ENCODE results near the gene EXOC7. TPM values are rescaled to one million over a fixed set of nuclear protein-coding genes. Genes with fewer than 3 reads are reported as not detected.

EXOC7 gene
- total and polyA plus RNA-seq, 12 donors, result 65.7 to 145 (median 95.8) TPM

DNA sequence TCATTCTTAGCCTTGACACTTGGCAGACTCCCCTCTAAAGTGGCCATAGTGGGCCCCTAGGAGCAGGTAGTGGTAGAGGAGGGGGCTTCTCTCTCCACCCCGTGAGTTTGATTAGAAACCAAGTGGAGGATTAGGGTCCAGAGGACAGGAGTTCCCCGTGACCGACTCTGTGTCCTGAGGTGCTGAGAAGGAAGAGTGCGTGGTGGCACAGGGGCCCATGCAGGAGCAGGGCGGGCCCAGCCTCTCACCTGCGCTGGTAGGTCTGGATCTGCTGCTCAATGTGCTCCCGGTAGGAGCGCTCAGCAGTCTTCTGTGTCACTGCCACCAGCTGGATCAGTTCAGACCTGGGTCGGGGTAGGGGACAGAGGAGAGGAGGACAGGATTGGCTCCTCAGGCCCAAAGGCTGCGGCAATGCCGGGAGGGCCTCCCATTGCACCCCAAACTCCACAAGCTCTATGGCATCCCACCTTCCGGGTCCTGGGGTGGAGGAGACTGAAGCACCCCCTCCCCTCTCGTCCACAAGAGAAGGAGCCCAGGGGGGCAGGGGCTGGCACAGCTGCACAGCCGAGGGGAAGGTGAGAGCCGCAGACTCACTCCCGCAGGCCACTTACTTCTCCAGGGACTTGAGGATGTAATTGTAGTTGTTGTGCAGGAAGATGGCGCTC lies 18.4 kb downstream of the EXOC7 start:
- intact Hi-C loops (cut with DNase I), result no loop called here
- Histone ChIP-seq H3K9me3 (replicated peaks in 1 of 3) (no peaks in the 10 kb centered on the region), H3K4me3 (no peak overlapping the region), H3K4me1 (replicated peaks in 1 of 2) (no peaks in the 10 kb centered on the region), H3K27me3 (no peaks in the 10 kb centered on the region), H3K36me3 (replicated peaks in 1 of 2) (peaks cover 0 to 72% of the 10 kb centered on the region in 2 donors), H3K27ac (no peak overlapping the region)
- no peak for TF ChIP-seq POLR2A (IDR thresholded peaks at IDR 0.05)
- TF ChIP-seq, protein P1, sequence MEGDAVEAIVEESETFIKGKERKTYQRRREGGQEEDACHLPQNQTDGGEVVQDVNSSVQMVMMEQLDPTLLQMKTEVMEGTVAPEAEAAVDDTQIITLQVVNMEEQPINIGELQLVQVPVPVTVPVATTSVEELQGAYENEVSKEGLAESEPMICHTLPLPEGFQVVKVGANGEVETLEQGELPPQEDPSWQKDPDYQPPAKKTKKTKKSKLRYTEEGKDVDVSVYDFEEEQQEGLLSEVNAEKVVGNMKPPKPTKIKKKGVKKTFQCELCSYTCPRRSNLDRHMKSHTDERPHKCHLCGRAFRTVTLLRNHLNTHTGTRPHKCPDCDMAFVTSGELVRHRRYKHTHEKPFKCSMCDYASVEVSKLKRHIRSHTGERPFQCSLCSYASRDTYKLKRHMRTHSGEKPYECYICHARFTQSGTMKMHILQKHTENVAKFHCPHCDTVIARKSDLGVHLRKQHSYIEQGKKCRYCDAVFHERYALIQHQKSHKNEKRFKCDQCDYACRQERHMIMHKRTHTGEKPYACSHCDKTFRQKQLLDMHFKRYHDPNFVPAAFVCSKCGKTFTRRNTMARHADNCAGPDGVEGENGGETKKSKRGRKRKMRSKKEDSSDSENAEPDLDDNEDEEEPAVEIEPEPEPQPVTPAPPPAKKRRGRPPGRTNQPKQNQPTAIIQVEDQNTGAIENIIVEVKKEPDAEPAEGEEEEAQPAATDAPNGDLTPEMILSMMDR (IDR thresholded peaks at IDR 0.05), result no peak
- DNase-seq, result no peak
- 76 to 95% (median 83%) methylated on average over 6 to 17 of the region's 17 CpGs for WGBS, 4 donors

DNA sequence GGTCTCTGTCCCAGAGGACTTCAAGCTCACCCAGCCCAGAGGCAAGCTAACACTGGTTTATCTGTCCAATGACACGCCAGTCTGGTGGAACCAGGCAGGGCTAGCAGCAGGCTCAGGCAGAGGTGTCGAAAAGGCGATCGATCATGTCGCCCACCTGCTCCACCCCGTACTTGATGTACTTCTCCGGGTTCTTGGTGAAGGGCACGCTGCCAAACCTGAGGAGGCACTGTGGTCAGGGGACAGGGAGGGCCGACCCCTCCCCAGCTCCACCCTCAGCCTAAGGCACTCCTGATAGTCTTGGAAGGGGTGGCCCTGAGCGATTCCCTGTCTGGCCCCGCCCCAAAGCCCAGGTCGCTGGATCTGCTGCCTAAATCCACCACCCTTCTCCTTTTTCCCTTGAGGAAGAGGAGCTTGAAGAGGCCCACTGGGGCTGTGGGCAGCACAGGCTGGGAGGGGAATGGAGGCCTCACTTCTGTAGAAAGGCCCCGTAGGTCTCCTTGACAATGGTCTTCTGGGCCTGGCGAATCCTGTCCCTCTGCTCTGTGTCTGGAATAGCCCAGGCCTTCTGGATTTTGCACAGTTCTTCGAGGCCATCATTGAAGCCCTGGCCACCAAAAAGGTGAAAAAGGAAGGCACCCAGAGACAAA lies 19.9 kb downstream of the EXOC7 start:
- H3K4me3 ChIP-seq, result no peak overlapping the region
- WGBS, 4 donors, result 85 to 92% (median 90%) methylated on average over 5 to 15 of the region's 15 CpGs
- TF ChIP-seq, protein P1 (IDR thresholded peaks at IDR 0.05), result no peak
- no peak for TF ChIP-seq POLR2A (IDR thresholded peaks at IDR 0.05)
- intact Hi-C loops (cut with DNase I), result no loop called here
- H3K4me1 ChIP-seq (replicated peaks in 1 of 2), result no peaks in the 10 kb centered on the region
- no peak for DNase-seq
- H3K36me3 ChIP-seq (replicated peaks in 1 of 2), result peaks cover 0 to 57% of the 10 kb centered on the region in 2 donors
- no peaks in the 10 kb centered on the region for H3K9me3 ChIP-seq (replicated peaks in 1 of 3)
- no peak overlapping the region for H3K27ac ChIP-seq
- peaks cover 11% of the 10 kb centered on the region for H3K27me3 ChIP-seq

GRCh38 chr17:76082326-76083251 lies 21.0 kb downstream of the EXOC7 start:
- intact Hi-C loops (cut with DNase I), result no loop called here
- Histone ChIP-seq H3K27ac (no peak overlapping the region), H3K4me1 (replicated peaks in 1 of 2) (no peaks in the 10 kb centered on the region), H3K36me3 (replicated peaks in 1 of 2) (peaks cover 0 to 46% of the 10 kb centered on the region in 2 donors), H3K4me3 (no peak overlapping the region), H3K27me3 (peaks cover 20% of the 10 kb centered on the region), H3K9me3 (replicated peaks in 1 of 3) (no peaks in the 10 kb centered on the region)
- 83 to 100% (median 84%) methylated on average over 2 to 20 of the region's 20 CpGs for WGBS, 4 donors
- no peak for TF ChIP-seq POLR2A (IDR thresholded peaks at IDR 0.05)
- TF ChIP-seq, protein P1 (IDR thresholded peaks at IDR 0.05), result no peak
- DNase-seq, result no peak
